ENCODE results near the gene PPP2R1B. TPM values are rescaled to one million over a fixed set of nuclear protein-coding genes. Genes with fewer than 3 reads are reported as not detected.

The PPP2R1B gene
- total RNA-seq, 1 experiment from 2014 or later, result 109 TPM

GRCh38 chr11:111761036-111761435, 5.2 kb downstream of the PPP2R1B start:
- H3K27me3 ChIP-seq (replicated peaks; ENCODE audit: control insufficient read depth, insufficient read depth, low read length), result no peaks in the 10 kb centered on the region
- H3K4me3 ChIP-seq (ENCODE audit: low read depth, low read length), result no peak overlapping the region
- ChIA-PET POLR2A (no interaction called here), CTCF (interaction anchor here (1.1 kb wide), 1 partner anchor 175 kb away, joined by 3 read pairs; no protein-coding TSS in a partner anchor)
- peaks cover 89% of the 10 kb centered on the region for H3K36me3 Mint-ChIP-seq (ENCODE audit: insufficient read depth, unreplicated experiment)
- no peaks in the 10 kb centered on the region for H3K27me3 Mint-ChIP-seq (ENCODE audit: insufficient read depth, unreplicated experiment)
- BruUV-seq (replicated peaks), result no TSS peak
- no peak for TF ChIP-seq CTCF (IDR thresholded peaks at IDR 0.05; ENCODE audit: insufficient read depth in 1 of 2, low read depth in 1 of 2, low read length in 1 of 2, severe bottlenecking in 1 of 2, unreplicated experiment in 1 of 2)
- peaks cover 4% of the 10 kb centered on the region; the same call in 1 of the 2 replicates for H3K36me3 ChIP-seq (ENCODE audit: control insufficient read depth, insufficient read depth, low read length)
- no peak for DNase-seq
- H3K4me1 ChIP-seq, result peaks cover 22% of the 10 kb centered on the region
- H3K9me3 Mint-ChIP-seq (ENCODE audit: unreplicated experiment), result no peaks in the 10 kb centered on the region
- peaks cover 29% of the 10 kb centered on the region for H3K4me1 Mint-ChIP-seq (ENCODE audit: low read depth, unreplicated experiment)
- H3K4me3 Mint-ChIP-seq (ENCODE audit: unreplicated experiment), result no peak overlapping the region
- intact Hi-C loops (cut with micrococcal nuclease; ENCODE audit: unreplicated experiment), result no loop called here
- no peaks in the 10 kb centered on the region for H3K9me3 ChIP-seq
- H3K27ac Mint-ChIP-seq (ENCODE audit: unreplicated experiment), result no peak overlapping the region

GRCh38 chr11:111759778-111760407, 6.3 kb downstream of the PPP2R1B start:
- no TSS peak for BruUV-seq (replicated peaks)
- Histone ChIP-seq H3K9me3 (no peaks in the 10 kb centered on the region), H3K4me1 (peaks cover 24% of the 10 kb centered on the region), H3K4me3 (ENCODE audit: low read depth, low read length) (no peak overlapping the region), H3K27me3 (replicated peaks; ENCODE audit: control insufficient read depth, insufficient read depth, low read length) (no peaks in the 10 kb centered on the region), H3K36me3 (ENCODE audit: control insufficient read depth, insufficient read depth, low read length) (peaks cover 7% of the 10 kb centered on the region)
- Mint-ChIP-seq H3K27ac (ENCODE audit: unreplicated experiment) (peak overlapping the region; percentile 1), H3K4me1 (ENCODE audit: low read depth, unreplicated experiment) (peaks cover 26% of the 10 kb centered on the region), H3K9me3 (ENCODE audit: unreplicated experiment) (no peaks in the 10 kb centered on the region), H3K27me3 (ENCODE audit: insufficient read depth, unreplicated experiment) (no peaks in the 10 kb centered on the region), H3K36me3 (ENCODE audit: insufficient read depth, unreplicated experiment) (peaks cover 93% of the 10 kb centered on the region), H3K4me3 (ENCODE audit: unreplicated experiment) (no peak overlapping the region)
- DNase-seq, result no peak
- POLR2A ChIA-PET, result no interaction called here
- CTCF ChIA-PET, result interaction anchor here (1.0 to 1.5 kb wide), 3 partner anchors 9 to 174 kb away, joined by 3 to 4 read pairs (median 3); no protein-coding TSS in a partner anchor
- TF ChIP-seq CTCF (IDR thresholded peaks at IDR 0.05; ENCODE audit: insufficient read depth in 1 of 2, low read depth in 1 of 2, low read length in 1 of 2, severe bottlenecking in 1 of 2, unreplicated experiment in 1 of 2), result no peak
- intact Hi-C loops (cut with micrococcal nuclease; ENCODE audit: unreplicated experiment), result no loop called here

- no peak for TF ChIP-seq CTCF (IDR thresholded peaks at IDR 0.05; ENCODE audit: insufficient read depth in 1 of 2, low read depth in 1 of 2, low read length in 1 of 2, severe bottlenecking in 1 of 2, unreplicated experiment in 1 of 2)
- H3K4me1 ChIP-seq, result peaks cover 21% of the 10 kb centered on the region
- Mint-ChIP-seq H3K4me1 (ENCODE audit: low read depth, unreplicated experiment) (peaks cover 21% of the 10 kb centered on the region), H3K27me3 (ENCODE audit: insufficient read depth, unreplicated experiment) (no peaks in the 10 kb centered on the region), H3K4me3 (ENCODE audit: unreplicated experiment) (no peak overlapping the region), H3K27ac (ENCODE audit: unreplicated experiment) (peak overlapping the region; percentile 1), H3K9me3 (ENCODE audit: unreplicated experiment) (no peaks in the 10 kb centered on the region), H3K36me3 (ENCODE audit: insufficient read depth, unreplicated experiment) (peaks cover 95% of the 10 kb centered on the region)
- H3K36me3 ChIP-seq (ENCODE audit: control insufficient read depth, insufficient read depth, low read length), result peaks cover 7% of the 10 kb centered on the region
- no peaks in the 10 kb centered on the region for H3K27me3 ChIP-seq (replicated peaks; ENCODE audit: control insufficient read depth, insufficient read depth, low read length)
- POLR2A ChIA-PET, result no interaction called here
- DNase-seq, result no peak
- intact Hi-C loops (cut with micrococcal nuclease; ENCODE audit: unreplicated experiment), result no loop called here
- CTCF ChIA-PET, result interaction anchor here (0.6 to 1.5 kb wide), 3 partner anchors 9 to 196 kb away, joined by 3 to 4 read pairs (median 3); no protein-coding TSS in a partner anchor
- no peaks in the 10 kb centered on the region for H3K9me3 ChIP-seq
- BruUV-seq (replicated peaks), result no TSS peak
- H3K4me3 ChIP-seq (ENCODE audit: low read depth, low read length), result no peak overlapping the region
Measured at GRCh38 chr11:111759376-111759775, 6.8 kb downstream of the PPP2R1B start.
